ENCODE measurements around the gene RAI14. TPM values are rescaled to one million over a fixed set of nuclear protein-coding genes. Genes with fewer than 3 reads are reported as not detected.

RAI14 gene
- total and polyA plus RNA-seq, 2 donors from 2014 or later, result 13.2 to 60.3 TPM

GRCh38 chr5:34843497-34843896 lies 187.4 kb downstream of the RAI14 start:
- Histone ChIP-seq H3K27me3 (ENCODE audit: control insufficient read depth, insufficient read depth, low read length) (no peaks in the 10 kb centered on the region), H3K9ac (ENCODE audit: low read length in 3 of 3) (no peak overlapping the region), H3K36me3 (ENCODE audit: control insufficient read depth in 2 of 3, insufficient read depth in 3 of 3, low read length in 3 of 3) (no peaks in the 10 kb centered on the region), H3K27ac (ENCODE audit: low read depth in 2 of 2, low read length in 2 of 2) (no peak overlapping the region), H3K4me1 (ENCODE audit: control insufficient read depth in 2 of 3, insufficient read depth in 2 of 3, low read depth in 1 of 3, low read length in 3 of 3) (peaks cover 0 to under 1% (median 0%) of the 10 kb centered on the region in 3 donors), H3K9me3 (ENCODE audit: control insufficient read depth in 2 of 3, insufficient read depth in 1 of 3, low read length in 3 of 3) (no peaks in the 10 kb centered on the region), H3K4me3 (ENCODE audit: low read length in 3 of 3) (no peak overlapping the region)
- TF ChIP-seq CTCF (IDR thresholded peaks at IDR 0.05; ENCODE audit: borderline replicate concordance, extremely low read depth, insufficient read depth), result no peak
- intact Hi-C loops (cut with DNase I), result no loop called here
- no peak for FAIRE-seq
- no peak for DNase-seq

DNA sequence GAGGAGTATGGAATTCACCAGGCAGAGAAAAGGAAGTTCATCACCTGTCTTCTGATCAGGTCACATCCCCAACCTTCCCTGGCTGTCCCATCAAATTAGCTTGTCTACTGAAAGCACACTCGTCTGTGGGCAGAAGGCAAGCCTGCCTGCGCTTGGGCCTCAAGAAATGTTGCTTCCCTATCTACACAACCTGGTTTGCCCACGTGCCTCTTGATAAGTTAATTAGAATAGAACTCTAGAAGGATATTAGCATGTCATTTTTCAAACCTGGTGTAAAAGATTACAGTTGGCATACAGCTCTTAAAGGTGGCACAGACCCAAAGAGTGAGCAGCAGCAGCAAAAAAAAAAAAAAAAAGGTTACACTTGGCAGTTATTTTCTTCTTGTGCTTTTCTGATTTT lies 188.0 kb downstream of the RAI14 start:
- no peak overlapping the region for H3K27ac ChIP-seq (ENCODE audit: low read depth in 2 of 2, low read length in 2 of 2)
- no peaks in the 10 kb centered on the region for H3K4me1 ChIP-seq (ENCODE audit: control insufficient read depth in 2 of 3, insufficient read depth in 2 of 3, low read depth in 1 of 3, low read length in 3 of 3)
- no peaks in the 10 kb centered on the region for H3K27me3 ChIP-seq (ENCODE audit: control insufficient read depth, insufficient read depth, low read length)
- no peak for DNase-seq
- TF ChIP-seq CTCF (IDR thresholded peaks at IDR 0.05; ENCODE audit: borderline replicate concordance, extremely low read depth, insufficient read depth), result no peak
- H3K9ac ChIP-seq (ENCODE audit: low read length in 3 of 3), result no peak overlapping the region
- H3K4me3 ChIP-seq (ENCODE audit: low read length in 3 of 3), result no peak overlapping the region
- H3K36me3 ChIP-seq (ENCODE audit: control insufficient read depth in 2 of 3, insufficient read depth in 3 of 3, low read length in 3 of 3), result no peaks in the 10 kb centered on the region
- no peaks in the 10 kb centered on the region for H3K9me3 ChIP-seq (ENCODE audit: control insufficient read depth in 2 of 3, insufficient read depth in 1 of 3, low read length in 3 of 3)
- intact Hi-C loops (cut with DNase I), result no loop called here
- FAIRE-seq, result no peak

DNA sequence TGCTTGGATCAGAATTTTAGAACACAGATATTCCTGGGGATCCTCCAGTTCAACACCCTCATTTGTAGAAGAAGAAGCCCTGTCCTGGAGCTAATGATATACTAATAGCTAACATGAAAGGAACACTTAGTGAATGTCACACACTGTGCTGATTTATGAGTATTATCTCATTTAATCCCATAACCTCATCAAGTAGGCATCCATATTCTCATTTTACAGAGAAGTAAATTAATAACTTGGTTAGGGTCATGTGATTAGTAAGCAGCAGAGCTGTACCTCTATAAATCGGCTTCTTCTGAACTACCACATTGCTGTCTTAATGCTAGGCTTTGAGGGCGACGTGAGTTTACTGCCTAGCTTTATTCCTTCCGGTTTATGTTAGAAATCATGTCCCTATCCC lies 188.9 kb downstream of the RAI14 start:
- H3K27ac ChIP-seq (ENCODE audit: low read depth in 2 of 2, low read length in 2 of 2), result no peak overlapping the region
- no peaks in the 10 kb centered on the region for H3K36me3 ChIP-seq (ENCODE audit: control insufficient read depth in 2 of 3, insufficient read depth in 3 of 3, low read length in 3 of 3)
- TF ChIP-seq CTCF (IDR thresholded peaks at IDR 0.05; ENCODE audit: borderline replicate concordance, extremely low read depth, insufficient read depth), result no peak
- H3K27me3 ChIP-seq (ENCODE audit: control insufficient read depth, insufficient read depth, low read length), result no peaks in the 10 kb centered on the region
- H3K4me3 ChIP-seq (ENCODE audit: low read length in 3 of 3), result no peak overlapping the region
- intact Hi-C loops (cut with DNase I), result no loop called here
- H3K9ac ChIP-seq (ENCODE audit: low read length in 3 of 3), result no peak overlapping the region
- H3K9me3 ChIP-seq (ENCODE audit: control insufficient read depth in 2 of 3, insufficient read depth in 1 of 3, low read length in 3 of 3), result no peaks in the 10 kb centered on the region
- DNase-seq (no peak), FAIRE-seq (no peak)
- no peaks in the 10 kb centered on the region for H3K4me1 ChIP-seq (ENCODE audit: control insufficient read depth in 2 of 3, insufficient read depth in 2 of 3, low read depth in 1 of 3, low read length in 3 of 3)

DNA sequence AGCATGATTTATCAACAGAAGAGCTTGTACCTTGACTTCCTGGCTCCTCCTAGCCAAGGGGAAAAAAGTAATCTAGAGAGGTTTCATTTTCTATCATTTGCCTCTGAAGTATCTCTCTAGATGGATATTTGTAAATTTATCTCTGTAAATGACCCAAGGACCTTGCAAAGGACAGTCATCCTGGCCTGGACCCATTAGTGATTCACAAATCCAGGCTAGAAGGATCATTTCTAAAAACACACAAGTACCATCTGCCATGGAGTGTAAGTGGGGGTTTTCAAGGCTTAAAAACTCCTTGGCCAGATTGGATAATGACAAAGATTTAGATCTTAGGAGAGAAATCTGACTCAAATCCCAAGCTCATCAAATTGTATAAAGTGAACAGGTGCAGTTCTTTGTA lies 190.9 kb downstream of the RAI14 start:
- no peaks in the 10 kb centered on the region for H3K27me3 ChIP-seq (ENCODE audit: control insufficient read depth, insufficient read depth, low read length)
- FAIRE-seq, result no peak
- H3K9ac ChIP-seq (ENCODE audit: low read length in 3 of 3), result no peak overlapping the region
- intact Hi-C loops (cut with DNase I), result no loop called here
- H3K4me1 ChIP-seq (ENCODE audit: control insufficient read depth in 2 of 3, insufficient read depth in 2 of 3, low read depth in 1 of 3, low read length in 3 of 3), result no peaks in the 10 kb centered on the region
- TF ChIP-seq CTCF (IDR thresholded peaks at IDR 0.05; ENCODE audit: borderline replicate concordance, extremely low read depth, insufficient read depth), result no peak
- no peak for DNase-seq
- H3K27ac ChIP-seq (ENCODE audit: low read depth in 2 of 2, low read length in 2 of 2), result no peak overlapping the region
- H3K36me3 ChIP-seq (ENCODE audit: control insufficient read depth in 2 of 3, insufficient read depth in 3 of 3, low read length in 3 of 3), result no peaks in the 10 kb centered on the region
- H3K9me3 ChIP-seq (ENCODE audit: control insufficient read depth in 2 of 3, insufficient read depth in 1 of 3, low read length in 3 of 3), result no peaks in the 10 kb centered on the region
- H3K4me3 ChIP-seq (ENCODE audit: low read length in 3 of 3), result no peak overlapping the region

All from kidney (tissue), 14 donors.